Gastroesophageal sphincter (tissue), 4 donors: Measurements from ENCODE around the gene GLE1. TPM values are rescaled to one million over a fixed set of nuclear protein-coding genes. Genes with fewer than 3 reads are reported as not detected.
A peak's percentile ranks its signal among the peaks of the same experiment; 100 is the strongest.

Experiments
- ATAC-seq: fragments of 150-250 bp; one replicate; pipeline ENCODE4 v1.9.1; 2016; ENCODE audit warnings: mild to moderate bottlenecking, moderate library complexity
- H3K27ac ChIP-seq, 4 donors: fragments of 200-600 bp; sonication (generic) in 3 of 4; 1 replicate in 3 of 4; 2 replicates in 1 of 4; pipeline ENCODE4 v1.5.1; 2016 to 2019
- H3K27me3 ChIP-seq: fragments of 200-600 bp; sonication (generic); one replicate; pipeline ENCODE4 v1.5.1; 2019
- H3K36me3 ChIP-seq, 2 donors: fragments of 200-600 bp; sonication (generic); one replicate each; pipeline ENCODE4 v1.5.1; 2019; ENCODE audit warnings: control low read depth in 1 of 2
- H3K4me1 ChIP-seq, 3 donors: fragments of 200-600 bp; sonication (generic); 1 replicate in 2 of 3; 2 replicates in 1 of 3; pipeline ENCODE4 v1.5.1; 2016 to 2019; ENCODE audit warnings: control low read depth in 2 of 3
- H3K4me3 ChIP-seq, 2 donors: fragments of 200-600 bp; sonication (generic); one replicate each; pipeline ENCODE4 v1.5.1; 2019; ENCODE audit warnings: mild to moderate bottlenecking in 1 of 2, moderate library complexity in 1 of 2
- H3K9me3 ChIP-seq, 3 donors: fragments of 200-600 bp; sonication (generic); one replicate each; pipeline ENCODE4 v1.5.1; 2017 to 2019; ENCODE audit warnings: control low read depth in 2 of 3
- EP300 ChIP-seq: sonication (generic); formaldehyde crosslinking; IDR thresholded peaks from one replicate; pipeline ENCODE4 v1.6.1; 2017; ENCODE audit warnings: antibody characterized with exemption, mild to moderate bottlenecking
- POLR2A ChIP-seq, 2 donors: fragments of 450-650 bp; IDR thresholded peaks; one replicate each; pipeline ENCODE4 v1.6.1; 2017; ENCODE audit warnings: antibody characterized with exemption in 2 of 2, mild to moderate bottlenecking in 2 of 2, moderate library complexity in 1 of 2
- POLR2AphosphoS5 ChIP-seq: sonication (generic); formaldehyde crosslinking; IDR thresholded peaks from one replicate; pipeline ENCODE4 v1.6.1; 2017; ENCODE audit warnings: antibody characterized with exemption
- WGBS, 2 donors: methylation state at CpG; one replicate each; pipeline ENCODE4 v1.1.5; 2018; ENCODE audit warnings: low coverage in 1 of 2; 5-methylcytosine and 5-hydroxymethylcytosine counted together
- total RNA-seq, 4 donors: library from RNA; depleted of rRNA; stranded (reverse); fragments of >200 nt; gene quantifications; one replicate each; pipeline ENCODE4 v1.1.0, GENCODE V29; 2016
- TF ChIP-seq, protein P1 (sequence below), 4 experiments: fragments of 200-600 bp in 2 of 4; fragments of 450-650 bp in 2 of 4; sonication (generic) in 1 of 4; IDR thresholded peaks; one replicate each; pipeline ENCODE4 v1.5.1; 2017 to 2019; ENCODE audit warnings: antibody characterized with exemption in 4 of 4, mild to moderate bottlenecking in 2 of 4, moderate library complexity in 2 of 4

Gene GLE1
- total RNA-seq, 4 donors from 2014 or later = 18.7 to 32.4 (median 26.9) TPM

DNA sequence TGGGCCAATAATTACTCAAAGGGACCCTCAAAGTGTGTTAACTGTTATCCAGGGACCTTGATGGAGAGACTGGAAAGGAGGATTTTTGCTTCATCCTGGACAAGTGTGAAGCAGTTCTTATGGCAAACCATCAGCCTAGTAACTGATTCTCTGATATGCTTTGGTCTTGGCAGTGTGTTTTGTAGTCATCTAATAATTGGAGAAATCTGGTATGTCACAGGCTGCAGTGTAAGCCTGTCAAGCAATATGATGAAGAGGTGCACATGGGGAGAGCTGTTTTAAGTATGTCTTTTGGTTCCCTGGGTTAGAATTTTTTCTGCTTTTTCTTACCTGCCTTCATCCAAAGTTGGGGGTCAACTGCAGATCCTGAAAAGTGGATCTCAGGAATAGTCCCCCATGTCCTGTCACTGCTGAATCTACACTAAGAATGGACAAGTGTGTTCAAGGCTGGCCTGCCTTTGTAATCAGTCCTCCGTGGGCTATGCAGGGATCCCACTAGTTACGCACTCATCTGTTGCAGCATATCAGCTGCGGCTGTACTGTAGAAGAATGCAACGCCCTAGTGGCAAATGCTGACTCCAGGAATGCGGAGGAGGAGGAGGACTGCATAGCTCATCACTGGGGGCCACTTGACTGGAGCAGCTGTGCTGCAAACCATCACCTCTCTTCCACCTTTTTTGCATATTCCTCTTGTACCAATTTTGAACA is 49.8 kb downstream of the GLE1 start:
- TF ChIP-seq POLR2A (IDR thresholded peaks at IDR 0.05) = peak in 1 of 2 donors; percentile 42
- TF ChIP-seq EP300 = no peak
- TF ChIP-seq POLR2AphosphoS5 = peak; percentile 89
- TF ChIP-seq, protein P1, sequence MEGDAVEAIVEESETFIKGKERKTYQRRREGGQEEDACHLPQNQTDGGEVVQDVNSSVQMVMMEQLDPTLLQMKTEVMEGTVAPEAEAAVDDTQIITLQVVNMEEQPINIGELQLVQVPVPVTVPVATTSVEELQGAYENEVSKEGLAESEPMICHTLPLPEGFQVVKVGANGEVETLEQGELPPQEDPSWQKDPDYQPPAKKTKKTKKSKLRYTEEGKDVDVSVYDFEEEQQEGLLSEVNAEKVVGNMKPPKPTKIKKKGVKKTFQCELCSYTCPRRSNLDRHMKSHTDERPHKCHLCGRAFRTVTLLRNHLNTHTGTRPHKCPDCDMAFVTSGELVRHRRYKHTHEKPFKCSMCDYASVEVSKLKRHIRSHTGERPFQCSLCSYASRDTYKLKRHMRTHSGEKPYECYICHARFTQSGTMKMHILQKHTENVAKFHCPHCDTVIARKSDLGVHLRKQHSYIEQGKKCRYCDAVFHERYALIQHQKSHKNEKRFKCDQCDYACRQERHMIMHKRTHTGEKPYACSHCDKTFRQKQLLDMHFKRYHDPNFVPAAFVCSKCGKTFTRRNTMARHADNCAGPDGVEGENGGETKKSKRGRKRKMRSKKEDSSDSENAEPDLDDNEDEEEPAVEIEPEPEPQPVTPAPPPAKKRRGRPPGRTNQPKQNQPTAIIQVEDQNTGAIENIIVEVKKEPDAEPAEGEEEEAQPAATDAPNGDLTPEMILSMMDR (IDR thresholded peaks at IDR 0.05) = peak in 1 of 4 experiments; percentile 5
- Histone ChIP-seq H3K27ac (peak overlapping the region; percentile 88 to 100 (median 98)), H3K4me3 (peak overlapping the region; percentile 65 to 87), H3K36me3 (no peaks in the 10 kb centered on the region), H3K4me1 (peaks cover 27 to 84% (median 47%) of the 10 kb centered on the region in 3 donors), H3K27me3 (no peaks in the 10 kb centered on the region), H3K9me3 (no peaks in the 10 kb centered on the region)
- 4 to 7% methylated on average over 2 to 4 of the region's 5 CpGs for WGBS, 2 donors
- ATAC-seq = peak; percentile 54

DNA sequence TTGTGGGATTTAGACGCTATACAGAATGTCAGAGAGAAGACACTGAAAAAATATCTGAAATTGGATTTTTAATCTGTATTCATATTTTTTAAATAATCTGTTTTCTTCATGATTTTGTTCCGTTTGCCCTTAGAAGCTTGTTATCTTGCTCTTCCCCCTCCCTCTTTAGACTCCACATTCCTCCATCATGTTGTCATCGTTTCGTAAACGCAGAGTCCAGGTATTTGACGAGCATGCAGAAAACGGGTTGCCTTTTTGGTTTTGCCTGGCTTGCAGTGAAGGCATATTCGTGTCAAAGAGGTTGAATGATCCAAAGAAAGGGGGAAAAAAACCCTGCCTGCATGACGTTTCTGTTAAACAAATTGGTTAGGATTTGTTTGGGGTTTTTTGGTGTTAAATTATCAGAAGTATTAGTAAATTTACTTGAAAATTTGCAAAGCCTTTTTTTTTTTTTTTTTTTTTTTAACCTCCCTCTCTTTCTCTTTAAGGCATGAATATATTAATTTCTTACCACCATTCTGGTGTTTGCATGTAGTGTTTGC is 50.7 kb downstream of the GLE1 start:
- H3K27ac ChIP-seq = peak overlapping the region; percentile 88 to 100 (median 98)
- no peaks in the 10 kb centered on the region for H3K9me3 ChIP-seq
- ATAC-seq = no peak
- no peaks in the 10 kb centered on the region for H3K36me3 ChIP-seq
- no peaks in the 10 kb centered on the region for H3K27me3 ChIP-seq
- TF ChIP-seq POLR2AphosphoS5 = peak; percentile 67
- TF ChIP-seq EP300 = no peak
- H3K4me3 ChIP-seq = peak overlapping the region in 1 of 2 donors; percentile 87
- peaks cover 27 to 84% (median 44%) of the 10 kb centered on the region in 3 donors for H3K4me1 ChIP-seq
- 4 to 14% methylated on average over 5 to 9 of the region's 9 CpGs for WGBS, 2 donors

DNA sequence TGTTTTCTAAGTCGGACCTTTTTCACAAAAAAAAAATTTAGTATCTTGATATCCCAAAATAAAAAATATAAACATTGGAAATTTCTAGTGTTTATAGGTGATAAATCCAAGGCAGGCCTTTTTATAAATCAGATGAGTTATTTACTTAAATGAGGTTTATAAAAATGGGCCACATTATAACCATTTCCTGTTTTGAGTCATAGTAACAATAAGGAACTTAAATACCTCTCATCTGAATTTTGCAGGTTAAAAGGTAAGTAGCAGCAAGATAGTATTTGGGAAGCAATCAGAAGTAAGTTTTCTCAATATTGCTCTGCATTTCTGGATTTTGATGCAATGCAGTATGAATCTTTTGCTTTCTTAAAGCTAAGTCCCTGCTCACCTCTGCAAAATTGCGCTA is 51.8 kb downstream of the GLE1 start:
- Histone ChIP-seq H3K36me3 (no peaks in the 10 kb centered on the region), H3K4me1 (peaks cover 19 to 82% (median 33%) of the 10 kb centered on the region in 3 donors), H3K27me3 (no peaks in the 10 kb centered on the region), H3K4me3 (no peak overlapping the region), H3K27ac (peak overlapping the region in 1 of 4 donors; percentile 99), H3K9me3 (no peaks in the 10 kb centered on the region)
- TF ChIP-seq POLR2AphosphoS5 (no peak), EP300 (no peak), POLR2A (IDR thresholded peaks at IDR 0.05) (no peak)
- TF ChIP-seq, protein P1 (IDR thresholded peaks at IDR 0.05) = no peak
- 80 to 89% methylated on average over 2 of the region's 2 CpGs for WGBS, 2 donors
- ATAC-seq = no peak

- no peak for ATAC-seq
- H3K27me3 ChIP-seq = no peaks in the 10 kb centered on the region
- no peak for TF ChIP-seq EP300
- TF ChIP-seq, protein P1 (IDR thresholded peaks at IDR 0.05) = no peak
- H3K27ac ChIP-seq = peak overlapping the region in 2 of 4 donors; percentile 76 to 99
- H3K4me1 ChIP-seq = peaks cover 18 to 80% (median 29%) of the 10 kb centered on the region in 3 donors
- H3K36me3 ChIP-seq = peaks cover 0 to 1% of the 10 kb centered on the region in 2 donors
- H3K9me3 ChIP-seq = no peaks in the 10 kb centered on the region
- no peak overlapping the region for H3K4me3 ChIP-seq
- WGBS, 2 donors = 42 to 44% methylated on average over 4 to 5 of the region's 5 CpGs
These were observed 52.6 kb downstream of the GLE1 start for GRCh38 chr9:128556926-128557634.

- whole genome bisulfite sequencing, 2 donors = 0% methylated on average over 7 to 10 of the region's 12 CpGs
- H3K27me3 ChIP-seq = no peaks in the 10 kb centered on the region
- peaks cover 0 to 5% of the 10 kb centered on the region in 2 donors for H3K36me3 ChIP-seq
- H3K9me3 ChIP-seq = no peaks in the 10 kb centered on the region
- ATAC-seq = peak; percentile 45
- H3K4me3 ChIP-seq = peak overlapping the region in 1 of 2 donors; percentile 11
- peak overlapping the region; percentile 70 to 99 (median 76) for H3K27ac ChIP-seq
- H3K4me1 ChIP-seq = peaks cover 18 to 90% (median 29%) of the 10 kb centered on the region in 3 donors
- no peak for TF ChIP-seq EP300
- TF ChIP-seq POLR2AphosphoS5 = no peak
- TF ChIP-seq, protein P1 (IDR thresholded peaks at IDR 0.05) = no peak
- no peak for TF ChIP-seq POLR2A (IDR thresholded peaks at IDR 0.05)
These were observed 54.2 kb downstream of the GLE1 start for GRCh38 chr9:128558431-128559310.
